Calu3 (cell line): ENCODE results near the gene RASSF7. TPM values are rescaled to one million over a fixed set of nuclear protein-coding genes. Genes with fewer than 3 reads are reported as not detected.

Source experiments
- BruUV-seq: library from RNA; stranded (reverse); fragments of 400-500 nt; replicated peaks from 2 replicates; lab custom pipeline; 2021; lab: Mats Ljungman, UMichigan
- CTCF ChIA-PET: fragments of 300-600 bp; sonication (Branson Sonifier 250); formaldehyde crosslinking; loops from one replicate; lab custom pipeline; 2022; ENCODE audit warnings: antibody characterized with exemption; lab: Charles Lee
- DNase-seq: peaks from one replicate; pipeline ENCODE4 v3.0.0; 2022
- H3K27ac Mint-ChIP-seq: one replicate; pipeline ENCODE4 v1.8.0; 2022; ENCODE audit warnings: mixed read lengths; ENCODE audit not compliant: unreplicated experiment
- H3K27me3 Mint-ChIP-seq: one replicate; pipeline ENCODE4 v1.8.0; 2022; ENCODE audit warnings: mixed read lengths; ENCODE audit not compliant: unreplicated experiment
- H3K36me3 Mint-ChIP-seq: one replicate; pipeline ENCODE4 v1.8.0; 2022; ENCODE audit warnings: mild to moderate bottlenecking, moderate library complexity, mixed read lengths; ENCODE audit not compliant: insufficient read depth, unreplicated experiment
- H3K4me1 Mint-ChIP-seq: one replicate; pipeline ENCODE4 v1.8.0; 2022; ENCODE audit warnings: mild to moderate bottlenecking, low read depth, mixed read lengths; ENCODE audit not compliant: unreplicated experiment
- H3K4me3 Mint-ChIP-seq: one replicate; pipeline ENCODE4 v1.8.0; 2022; ENCODE audit warnings: mild to moderate bottlenecking, low read depth, moderate library complexity, mixed read lengths; ENCODE audit not compliant: unreplicated experiment
- H3K9me3 Mint-ChIP-seq: one replicate; pipeline ENCODE4 v1.8.0; 2022; ENCODE audit warnings: low read depth, mixed read lengths; ENCODE audit not compliant: unreplicated experiment
- CTCF ChIP-seq: fragments of 200-600 bp; IDR thresholded peaks from one replicate; pipeline ENCODE4 v1.8.0; 2022; ENCODE audit warnings: antibody characterized with exemption; ENCODE audit not compliant: unreplicated experiment
- intact Hi-C: fragments of 100-400 bp; cut with micrococcal nuclease; formaldehyde crosslinking; loops from one replicate; pipeline ENCODE4 v1.10.0; 2022; ENCODE audit not compliant: unreplicated experiment
- total RNA-seq: library from RNA; stranded (reverse); gene quantifications from 2 replicates; pipeline ENCODE4 v1.2.3, GENCODE V29; 2022

RASSF7 gene
- total RNA-seq, 1 experiment from 2014 or later, result 93.3 TPM

- no peaks in the 10 kb centered on the region for H3K9me3 Mint-ChIP-seq
- H3K27ac Mint-ChIP-seq, result no peak overlapping the region
- TF ChIP-seq CTCF, result no peak
- peaks cover 49% of the 10 kb centered on the region for H3K36me3 Mint-ChIP-seq
- no peak for DNase-seq
- peak overlapping the region; percentile 31 for H3K4me3 Mint-ChIP-seq
- H3K27me3 Mint-ChIP-seq, result no peaks in the 10 kb centered on the region
- CTCF ChIA-PET, result no interaction called here
- H3K4me1 Mint-ChIP-seq, result peaks cover 7% of the 10 kb centered on the region
- intact Hi-C loops, result no loop called here
- no TSS peak for BruUV-seq
Observed at GRCh38 chr11:532527-532985, 28.2 kb upstream of the RASSF7 start.

- no peak overlapping the region for H3K27ac Mint-ChIP-seq
- no TSS peak for BruUV-seq
- intact Hi-C loops, result no loop called here
- no peak for DNase-seq
- no peaks in the 10 kb centered on the region for H3K27me3 Mint-ChIP-seq
- H3K4me1 Mint-ChIP-seq, result peaks cover 7% of the 10 kb centered on the region
- no peak for TF ChIP-seq CTCF
- H3K36me3 Mint-ChIP-seq, result peaks cover 54% of the 10 kb centered on the region
- H3K4me3 Mint-ChIP-seq, result no peak overlapping the region
- no peaks in the 10 kb centered on the region for H3K9me3 Mint-ChIP-seq
- CTCF ChIA-PET, result no interaction called here
Observed at GRCh38 chr11:532986-533585, 27.7 kb upstream of the RASSF7 start.

- intact Hi-C loops, result no loop called here
- no peak overlapping the region for H3K27ac Mint-ChIP-seq
- H3K36me3 Mint-ChIP-seq, result peaks cover 56% of the 10 kb centered on the region
- TF ChIP-seq CTCF, result no peak
- CTCF ChIA-PET, result interaction anchor here (0.6 kb wide), 1 partner anchor 15 kb away, joined by 3 read pairs; no protein-coding TSS in a partner anchor
- H3K27me3 Mint-ChIP-seq, result no peaks in the 10 kb centered on the region
- peaks cover 7% of the 10 kb centered on the region for H3K4me1 Mint-ChIP-seq
- DNase-seq, result no peak
- H3K4me3 Mint-ChIP-seq, result peak overlapping the region; percentile 90
- H3K9me3 Mint-ChIP-seq, result no peaks in the 10 kb centered on the region
- BruUV-seq, result TSS peak; percentile 54
Observed at GRCh38 chr11:533586-534395, 27.0 kb upstream of the RASSF7 start.

GRCh38 chr11:534396-535209 lies 26.2 kb upstream of the RASSF7 start:
- no TSS peak for BruUV-seq
- H3K4me3 Mint-ChIP-seq, result peak overlapping the region; percentile 90
- no peaks in the 10 kb centered on the region for H3K27me3 Mint-ChIP-seq
- DNase-seq, result peak; percentile 47
- peaks cover 56% of the 10 kb centered on the region for H3K36me3 Mint-ChIP-seq
- H3K9me3 Mint-ChIP-seq, result no peaks in the 10 kb centered on the region
- H3K4me1 Mint-ChIP-seq, result peaks cover 7% of the 10 kb centered on the region
- CTCF ChIA-PET, result interaction anchor here (0.6 kb wide), 2 partner anchors 16 to 37 kb away, joined by 3 read pairs; no protein-coding TSS in a partner anchor
- intact Hi-C loops, result no loop called here
- H3K27ac Mint-ChIP-seq, result no peak overlapping the region
- TF ChIP-seq CTCF, result no peak
